ENCODE data around the gene RGL3. TPM values are rescaled to one million over a fixed set of nuclear protein-coding genes. Genes with fewer than 3 reads are reported as not detected.

The RGL3 gene
- total and polyA plus RNA-seq, 10 of the 15 experiments (the other 5 are each of a cell fraction or from before 2014, with no cell fraction given) = not detected

DNA sequence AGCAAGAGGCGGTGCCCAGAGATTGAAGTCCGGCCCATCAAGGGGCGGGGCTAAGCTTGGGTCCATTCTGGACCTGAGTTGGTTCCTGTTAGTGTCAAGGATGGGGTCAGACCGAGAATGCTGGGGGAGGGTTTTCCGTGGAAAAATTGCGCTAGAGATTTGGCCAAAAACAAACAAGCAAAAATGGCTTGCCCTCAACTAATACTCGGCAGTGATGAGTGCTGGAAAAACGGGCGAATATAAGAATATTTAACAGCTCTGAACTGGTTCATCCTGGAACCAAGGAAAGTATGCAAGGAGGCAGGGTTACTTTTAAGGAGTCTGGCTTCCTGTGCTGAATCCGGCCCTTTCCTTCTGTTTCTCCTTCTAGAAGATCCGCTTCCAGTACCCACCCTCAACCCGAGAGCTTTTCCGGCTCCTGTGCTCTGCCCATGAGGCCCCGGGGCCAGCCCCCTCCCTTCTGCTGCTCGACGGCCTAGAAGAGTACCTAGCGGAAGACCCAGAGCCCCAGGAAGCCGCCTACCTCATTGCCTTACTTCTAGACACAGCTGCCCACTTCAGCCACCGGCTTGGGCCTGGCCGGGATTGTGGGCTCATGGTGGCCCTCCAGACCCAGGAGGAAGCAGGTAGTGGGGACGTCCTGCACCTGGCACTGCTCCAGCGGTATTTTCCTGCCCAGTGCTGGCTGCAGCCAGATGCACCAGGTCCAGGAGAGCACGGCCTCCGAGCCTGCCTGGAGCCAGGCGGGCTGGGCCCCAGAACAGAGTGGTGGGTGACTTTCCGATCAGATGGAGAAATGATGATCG lies 43.8 kb downstream of the RGL3 start (continued):
- TF ChIP-seq TAF1 (IDR thresholded peaks at IDR 0.05; ENCODE audit: borderline replicate concordance, low read depth, low read length) (peak; percentile 72; the same call in 1 of the 2 replicates), RAD21 (IDR thresholded peaks at IDR 0.05; ENCODE audit: insufficient read depth, low read depth, low read length) (no peak), ZSCAN29 (IDR thresholded peaks at IDR 0.05) (no peak), SUZ12 (IDR thresholded peaks at IDR 0.05; ENCODE audit: unreplicated experiment) (no peak), SPI1 (IDR thresholded peaks at IDR 0.05; ENCODE audit: borderline replicate concordance, insufficient read depth, low read depth, low read length) (no peak), CEBPB (IDR thresholded peaks at IDR 0.05; ENCODE audit: borderline replicate concordance in 1 of 2, low read depth in 2 of 2, low read length in 2 of 2) (no peak), ZNF274 (IDR thresholded peaks at IDR 0.05; ENCODE audit: insufficient read depth, insufficient read length) (no peak), ATF7 (IDR thresholded peaks at IDR 0.05; ENCODE audit: low read depth) (no peak), PAX5 (IDR thresholded peaks at IDR 0.05; ENCODE audit: borderline replicate concordance, low read depth, low read length) (no peak)
- TF ChIP-seq, protein P1, sequence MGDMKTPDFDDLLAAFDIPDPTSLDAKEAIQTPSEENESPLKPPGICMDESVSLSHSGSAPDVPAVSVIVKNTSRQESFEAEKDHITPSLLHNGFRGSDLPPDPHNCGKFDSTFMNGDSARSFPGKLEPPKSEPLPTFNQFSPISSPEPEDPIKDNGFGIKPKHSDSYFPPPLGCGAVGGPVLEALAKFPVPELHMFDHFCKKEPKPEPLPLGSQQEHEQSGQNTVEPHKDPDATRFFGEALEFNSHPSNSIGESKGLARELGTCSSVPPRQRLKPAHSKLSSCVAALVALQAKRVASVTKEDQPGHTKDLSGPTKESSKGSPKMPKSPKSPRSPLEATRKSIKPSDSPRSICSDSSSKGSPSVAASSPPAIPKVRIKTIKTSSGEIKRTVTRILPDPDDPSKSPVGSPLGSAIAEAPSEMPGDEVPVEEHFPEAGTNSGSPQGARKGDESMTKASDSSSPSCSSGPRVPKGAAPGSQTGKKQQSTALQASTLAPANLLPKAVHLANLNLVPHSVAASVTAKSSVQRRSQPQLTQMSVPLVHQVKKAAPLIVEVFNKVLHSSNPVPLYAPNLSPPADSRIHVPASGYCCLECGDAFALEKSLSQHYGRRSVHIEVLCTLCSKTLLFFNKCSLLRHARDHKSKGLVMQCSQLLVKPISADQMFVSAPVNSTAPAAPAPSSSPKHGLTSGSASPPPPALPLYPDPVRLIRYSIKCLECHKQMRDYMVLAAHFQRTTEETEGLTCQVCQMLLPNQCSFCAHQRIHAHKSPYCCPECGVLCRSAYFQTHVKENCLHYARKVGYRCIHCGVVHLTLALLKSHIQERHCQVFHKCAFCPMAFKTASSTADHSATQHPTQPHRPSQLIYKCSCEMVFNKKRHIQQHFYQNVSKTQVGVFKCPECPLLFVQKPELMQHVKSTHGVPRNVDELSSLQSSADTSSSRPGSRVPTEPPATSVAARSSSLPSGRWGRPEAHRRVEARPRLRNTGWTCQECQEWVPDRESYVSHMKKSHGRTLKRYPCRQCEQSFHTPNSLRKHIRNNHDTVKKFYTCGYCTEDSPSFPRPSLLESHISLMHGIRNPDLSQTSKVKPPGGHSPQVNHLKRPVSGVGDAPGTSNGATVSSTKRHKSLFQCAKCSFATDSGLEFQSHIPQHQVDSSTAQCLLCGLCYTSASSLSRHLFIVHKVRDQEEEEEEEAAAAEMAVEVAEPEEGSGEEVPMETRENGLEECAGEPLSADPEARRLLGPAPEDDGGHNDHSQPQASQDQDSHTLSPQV (IDR thresholded peaks at IDR 0.05) = no peak
- TF ChIP-seq, protein P2, sequence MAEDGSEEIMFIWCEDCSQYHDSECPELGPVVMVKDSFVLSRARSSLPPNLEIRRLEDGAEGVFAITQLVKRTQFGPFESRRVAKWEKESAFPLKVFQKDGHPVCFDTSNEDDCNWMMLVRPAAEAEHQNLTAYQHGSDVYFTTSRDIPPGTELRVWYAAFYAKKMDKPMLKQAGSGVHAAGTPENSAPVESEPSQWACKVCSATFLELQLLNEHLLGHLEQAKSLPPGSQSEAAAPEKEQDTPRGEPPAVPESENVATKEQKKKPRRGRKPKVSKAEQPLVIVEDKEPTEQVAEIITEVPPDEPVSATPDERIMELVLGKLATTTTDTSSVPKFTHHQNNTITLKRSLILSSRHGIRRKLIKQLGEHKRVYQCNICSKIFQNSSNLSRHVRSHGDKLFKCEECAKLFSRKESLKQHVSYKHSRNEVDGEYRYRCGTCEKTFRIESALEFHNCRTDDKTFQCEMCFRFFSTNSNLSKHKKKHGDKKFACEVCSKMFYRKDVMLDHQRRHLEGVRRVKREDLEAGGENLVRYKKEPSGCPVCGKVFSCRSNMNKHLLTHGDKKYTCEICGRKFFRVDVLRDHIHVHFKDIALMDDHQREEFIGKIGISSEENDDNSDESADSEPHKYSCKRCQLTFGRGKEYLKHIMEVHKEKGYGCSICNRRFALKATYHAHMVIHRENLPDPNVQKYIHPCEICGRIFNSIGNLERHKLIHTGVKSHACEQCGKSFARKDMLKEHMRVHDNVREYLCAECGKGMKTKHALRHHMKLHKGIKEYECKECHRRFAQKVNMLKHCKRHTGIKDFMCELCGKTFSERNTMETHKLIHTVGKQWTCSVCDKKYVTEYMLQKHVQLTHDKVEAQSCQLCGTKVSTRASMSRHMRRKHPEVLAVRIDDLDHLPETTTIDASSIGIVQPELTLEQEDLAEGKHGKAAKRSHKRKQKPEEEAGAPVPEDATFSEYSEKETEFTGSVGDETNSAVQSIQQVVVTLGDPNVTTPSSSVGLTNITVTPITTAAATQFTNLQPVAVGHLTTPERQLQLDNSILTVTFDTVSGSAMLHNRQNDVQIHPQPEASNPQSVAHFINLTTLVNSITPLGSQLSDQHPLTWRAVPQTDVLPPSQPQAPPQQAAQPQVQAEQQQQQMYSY (CRISPR knock-in tag; IDR thresholded peaks at IDR 0.05) = peak; percentile 38; the same call in 1 of the 2 replicates
- TF ChIP-seq, protein P3, sequence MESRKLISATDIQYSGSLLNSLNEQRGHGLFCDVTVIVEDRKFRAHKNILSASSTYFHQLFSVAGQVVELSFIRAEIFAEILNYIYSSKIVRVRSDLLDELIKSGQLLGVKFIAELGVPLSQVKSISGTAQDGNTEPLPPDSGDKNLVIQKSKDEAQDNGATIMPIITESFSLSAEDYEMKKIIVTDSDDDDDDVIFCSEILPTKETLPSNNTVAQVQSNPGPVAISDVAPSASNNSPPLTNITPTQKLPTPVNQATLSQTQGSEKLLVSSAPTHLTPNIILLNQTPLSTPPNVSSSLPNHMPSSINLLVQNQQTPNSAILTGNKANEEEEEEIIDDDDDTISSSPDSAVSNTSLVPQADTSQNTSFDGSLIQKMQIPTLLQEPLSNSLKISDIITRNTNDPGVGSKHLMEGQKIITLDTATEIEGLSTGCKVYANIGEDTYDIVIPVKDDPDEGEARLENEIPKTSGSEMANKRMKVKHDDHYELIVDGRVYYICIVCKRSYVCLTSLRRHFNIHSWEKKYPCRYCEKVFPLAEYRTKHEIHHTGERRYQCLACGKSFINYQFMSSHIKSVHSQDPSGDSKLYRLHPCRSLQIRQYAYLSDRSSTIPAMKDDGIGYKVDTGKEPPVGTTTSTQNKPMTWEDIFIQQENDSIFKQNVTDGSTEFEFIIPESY (IDR thresholded peaks at IDR 0.05) = no peak
- TF ChIP-seq, protein P4, sequence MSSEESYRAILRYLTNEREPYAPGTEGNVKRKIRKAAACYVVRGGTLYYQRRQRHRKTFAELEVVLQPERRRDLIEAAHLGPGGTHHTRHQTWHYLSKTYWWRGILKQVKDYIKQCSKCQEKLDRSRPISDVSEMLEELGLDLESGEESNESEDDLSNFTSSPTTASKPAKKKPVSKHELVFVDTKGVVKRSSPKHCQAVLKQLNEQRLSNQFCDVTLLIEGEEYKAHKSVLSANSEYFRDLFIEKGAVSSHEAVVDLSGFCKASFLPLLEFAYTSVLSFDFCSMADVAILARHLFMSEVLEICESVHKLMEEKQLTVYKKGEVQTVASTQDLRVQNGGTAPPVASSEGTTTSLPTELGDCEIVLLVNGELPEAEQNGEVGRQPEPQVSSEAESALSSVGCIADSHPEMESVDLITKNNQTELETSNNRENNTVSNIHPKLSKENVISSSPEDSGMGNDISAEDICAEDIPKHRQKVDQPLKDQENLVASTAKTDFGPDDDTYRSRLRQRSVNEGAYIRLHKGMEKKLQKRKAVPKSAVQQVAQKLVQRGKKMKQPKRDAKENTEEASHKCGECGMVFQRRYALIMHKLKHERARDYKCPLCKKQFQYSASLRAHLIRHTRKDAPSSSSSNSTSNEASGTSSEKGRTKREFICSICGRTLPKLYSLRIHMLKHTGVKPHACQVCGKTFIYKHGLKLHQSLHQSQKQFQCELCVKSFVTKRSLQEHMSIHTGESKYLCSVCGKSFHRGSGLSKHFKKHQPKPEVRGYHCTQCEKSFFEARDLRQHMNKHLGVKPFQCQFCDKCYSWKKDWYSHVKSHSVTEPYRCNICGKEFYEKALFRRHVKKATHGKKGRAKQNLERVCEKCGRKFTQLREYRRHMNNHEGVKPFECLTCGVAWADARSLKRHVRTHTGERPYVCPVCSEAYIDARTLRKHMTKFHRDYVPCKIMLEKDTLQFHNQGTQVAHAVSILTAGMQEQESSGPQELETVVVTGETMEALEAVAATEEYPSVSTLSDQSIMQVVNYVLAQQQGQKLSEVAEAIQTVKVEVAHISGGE (CRISPR knock-in tag; IDR thresholded peaks at IDR 0.05) = no peak

All from GM12878 (cell line).